ENCODE results near the gene FOXB1. TPM values are rescaled to one million over a fixed set of nuclear protein-coding genes. Genes with fewer than 3 reads are reported as not detected.
A peak's percentile ranks its signal among the peaks of the same experiment; 100 is the strongest.

The FOXB1 gene
- total RNA-seq: not detected in 2 replicates
- long read RNA-seq: 0 reads

DNA sequence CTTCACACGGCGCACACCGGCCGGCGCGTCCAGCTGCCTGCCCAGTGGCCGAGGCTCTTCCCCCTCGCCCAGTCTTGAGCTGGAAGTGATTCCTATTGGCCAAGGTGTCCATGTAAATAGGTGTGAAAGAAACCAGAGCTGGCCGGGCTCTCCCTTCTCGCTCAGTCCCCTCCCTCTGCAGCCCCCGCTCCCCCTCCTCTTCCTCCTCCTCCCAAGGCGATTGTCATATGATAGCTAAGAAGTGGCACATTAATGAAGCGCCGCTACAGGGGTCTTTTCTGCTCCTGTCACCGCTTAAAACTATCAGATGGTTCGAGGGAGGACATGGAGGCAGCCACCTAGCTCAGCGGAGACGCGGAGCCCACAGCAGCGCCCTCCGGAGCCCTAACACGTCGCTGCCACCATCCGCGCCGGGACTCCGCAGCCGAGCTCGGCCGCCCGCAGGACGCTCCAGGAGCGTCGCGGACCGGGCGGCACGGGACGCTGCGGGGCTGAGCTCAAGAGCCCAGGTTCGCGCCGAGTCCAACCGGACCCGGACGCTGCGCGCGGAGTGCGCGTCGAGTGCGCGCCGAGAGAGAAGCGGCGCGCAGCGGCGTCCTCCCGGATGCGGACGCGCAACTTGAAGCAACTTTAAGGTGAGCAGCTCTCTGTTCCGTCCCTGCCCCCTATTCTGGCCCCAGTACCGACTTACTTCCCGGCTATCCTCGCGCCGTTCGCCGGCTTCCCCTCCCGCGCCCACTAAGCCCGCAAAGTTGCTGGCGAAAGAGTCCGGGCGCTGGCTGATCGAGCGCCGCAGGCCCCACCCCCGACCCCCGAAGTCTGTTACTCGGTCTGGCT is at the start of gene FOXB1:
FOXB1 (plus strand) TSS at position 303 of the 837 bp plus-strand sequence. CDS start 653 bp downstream, outside the sequence.
- Mint-ChIP-seq H3K9me3 (ENCODE audit: unreplicated experiment) (no peaks in the 10 kb centered on the region), H3K4me3 (ENCODE audit: unreplicated experiment) (peak within 1 kb of the TSS; percentile 76), H3K36me3 (ENCODE audit: unreplicated experiment) (peaks cover 2% of the 10 kb centered on the region), H3K4me1 (ENCODE audit: unreplicated experiment) (peaks cover 29% of the 10 kb centered on the region), H3K27me3 (ENCODE audit: unreplicated experiment) (peaks cover 92% of the 10 kb centered on the region), H3K27ac (ENCODE audit: unreplicated experiment) (no peak within 1 kb of the TSS)
- no peak for DNase-seq (ENCODE audit: extremely low spot score, unreplicated experiment)
- TF ChIP-seq, protein P1, sequence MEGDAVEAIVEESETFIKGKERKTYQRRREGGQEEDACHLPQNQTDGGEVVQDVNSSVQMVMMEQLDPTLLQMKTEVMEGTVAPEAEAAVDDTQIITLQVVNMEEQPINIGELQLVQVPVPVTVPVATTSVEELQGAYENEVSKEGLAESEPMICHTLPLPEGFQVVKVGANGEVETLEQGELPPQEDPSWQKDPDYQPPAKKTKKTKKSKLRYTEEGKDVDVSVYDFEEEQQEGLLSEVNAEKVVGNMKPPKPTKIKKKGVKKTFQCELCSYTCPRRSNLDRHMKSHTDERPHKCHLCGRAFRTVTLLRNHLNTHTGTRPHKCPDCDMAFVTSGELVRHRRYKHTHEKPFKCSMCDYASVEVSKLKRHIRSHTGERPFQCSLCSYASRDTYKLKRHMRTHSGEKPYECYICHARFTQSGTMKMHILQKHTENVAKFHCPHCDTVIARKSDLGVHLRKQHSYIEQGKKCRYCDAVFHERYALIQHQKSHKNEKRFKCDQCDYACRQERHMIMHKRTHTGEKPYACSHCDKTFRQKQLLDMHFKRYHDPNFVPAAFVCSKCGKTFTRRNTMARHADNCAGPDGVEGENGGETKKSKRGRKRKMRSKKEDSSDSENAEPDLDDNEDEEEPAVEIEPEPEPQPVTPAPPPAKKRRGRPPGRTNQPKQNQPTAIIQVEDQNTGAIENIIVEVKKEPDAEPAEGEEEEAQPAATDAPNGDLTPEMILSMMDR (IDR thresholded peaks at IDR 0.05): no peak

DNA sequence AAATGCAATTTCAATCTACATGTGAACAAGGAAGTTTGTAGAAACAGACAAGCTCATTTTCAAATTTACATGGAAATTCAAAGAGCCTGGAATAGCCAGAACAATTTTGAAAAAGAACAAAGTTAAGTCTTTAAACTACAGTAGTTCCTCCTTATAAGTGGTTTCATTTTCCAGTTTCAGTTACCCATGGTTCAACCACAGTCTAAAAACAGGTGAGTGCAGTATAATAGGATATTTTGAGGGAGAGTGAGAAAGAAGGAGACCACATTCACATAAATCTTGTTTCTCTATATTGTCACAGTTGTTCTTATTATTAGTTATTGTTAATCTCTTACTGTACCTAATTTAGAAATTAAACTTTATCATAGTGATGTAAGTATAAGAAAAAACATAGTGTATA is 45.8 kb upstream of the FOXB1 start:
- Mint-ChIP-seq H3K36me3 (ENCODE audit: unreplicated experiment) (no peaks in the 10 kb centered on the region), H3K27me3 (ENCODE audit: unreplicated experiment) (peaks cover 2% of the 10 kb centered on the region), H3K27ac (ENCODE audit: unreplicated experiment) (no peak overlapping the region), H3K9me3 (ENCODE audit: unreplicated experiment) (peaks cover 17% of the 10 kb centered on the region), H3K4me3 (ENCODE audit: unreplicated experiment) (no peak overlapping the region), H3K4me1 (ENCODE audit: unreplicated experiment) (no peaks in the 10 kb centered on the region)
- TF ChIP-seq, protein P1 (IDR thresholded peaks at IDR 0.05): no peak
- no peak for DNase-seq (ENCODE audit: extremely low spot score, unreplicated experiment)

DNA sequence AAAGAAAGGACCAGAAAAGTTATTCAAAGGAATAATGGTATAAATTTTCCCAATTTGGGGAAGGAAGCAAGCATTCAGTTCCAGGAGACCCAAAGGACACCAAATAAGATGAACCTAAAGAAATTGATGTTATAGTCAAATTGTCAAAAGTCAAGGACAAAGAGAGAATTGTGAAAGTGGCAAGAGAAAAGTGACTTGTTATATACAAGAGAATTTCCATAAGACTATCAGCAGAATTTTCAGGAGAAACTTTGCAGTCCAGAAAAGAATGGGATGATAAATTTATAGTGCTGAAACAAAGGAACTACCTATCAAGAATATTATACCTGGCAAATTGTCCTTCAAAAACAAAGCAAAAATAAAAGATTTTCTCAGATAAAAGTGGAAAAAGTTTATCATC is 43.8 kb upstream of the FOXB1 start:
- peaks cover 24% of the 10 kb centered on the region for H3K9me3 Mint-ChIP-seq (ENCODE audit: unreplicated experiment)
- peaks cover 2% of the 10 kb centered on the region for H3K27me3 Mint-ChIP-seq (ENCODE audit: unreplicated experiment)
- no peak overlapping the region for H3K4me3 Mint-ChIP-seq (ENCODE audit: unreplicated experiment)
- no peaks in the 10 kb centered on the region for H3K36me3 Mint-ChIP-seq (ENCODE audit: unreplicated experiment)
- no peak overlapping the region for H3K27ac Mint-ChIP-seq (ENCODE audit: unreplicated experiment)
- no peak for DNase-seq (ENCODE audit: extremely low spot score, unreplicated experiment)
- H3K4me1 Mint-ChIP-seq (ENCODE audit: unreplicated experiment): no peaks in the 10 kb centered on the region
- TF ChIP-seq, protein P1 (IDR thresholded peaks at IDR 0.05): no peak

DNA sequence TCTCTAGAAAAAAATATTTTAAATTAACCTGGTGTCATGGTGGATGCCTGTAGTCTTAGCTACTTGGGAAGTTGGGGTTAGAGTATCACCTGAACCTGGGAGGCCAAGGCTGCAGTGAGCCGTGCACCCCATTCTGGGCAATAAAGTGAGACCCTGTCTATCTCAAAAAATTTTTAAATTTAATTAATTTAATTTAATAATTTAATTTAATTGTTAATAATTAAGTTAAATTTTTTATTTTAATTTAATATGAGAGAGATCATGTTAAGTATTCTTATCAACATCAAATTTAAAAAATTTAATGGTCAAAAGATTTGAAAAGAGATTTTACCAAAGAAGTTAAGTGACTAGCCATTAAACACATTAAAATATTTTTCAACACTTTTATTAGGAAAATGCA is 40.8 kb upstream of the FOXB1 start:
- H3K27me3 Mint-ChIP-seq (ENCODE audit: unreplicated experiment): no peaks in the 10 kb centered on the region
- H3K27ac Mint-ChIP-seq (ENCODE audit: unreplicated experiment): no peak overlapping the region
- TF ChIP-seq, protein P1 (IDR thresholded peaks at IDR 0.05): no peak
- no peak for DNase-seq (ENCODE audit: extremely low spot score, unreplicated experiment)
- no peak overlapping the region for H3K4me3 Mint-ChIP-seq (ENCODE audit: unreplicated experiment)
- H3K9me3 Mint-ChIP-seq (ENCODE audit: unreplicated experiment): peaks cover 24% of the 10 kb centered on the region
- no peaks in the 10 kb centered on the region for H3K4me1 Mint-ChIP-seq (ENCODE audit: unreplicated experiment)
- no peaks in the 10 kb centered on the region for H3K36me3 Mint-ChIP-seq (ENCODE audit: unreplicated experiment)

DNA sequence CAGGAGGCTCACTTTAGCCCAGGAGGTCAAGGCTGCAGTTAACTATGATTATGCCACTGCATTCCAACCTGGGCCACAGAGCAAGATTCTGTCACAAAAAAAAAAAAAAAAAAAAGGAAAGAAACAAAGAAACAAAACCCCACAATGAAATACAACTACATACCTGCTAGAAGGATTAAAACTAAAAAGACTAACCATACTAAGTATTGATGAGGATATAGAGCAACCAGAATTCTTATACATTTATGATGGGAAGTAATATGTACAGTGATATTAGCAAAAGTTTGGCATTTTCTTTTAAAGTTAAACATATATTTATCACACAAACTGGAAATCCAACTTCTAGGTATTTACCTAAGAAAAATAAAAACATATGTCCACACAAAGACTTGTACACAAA is 40.2 kb upstream of the FOXB1 start:
- H3K4me3 Mint-ChIP-seq (ENCODE audit: unreplicated experiment): no peak overlapping the region
- H3K27me3 Mint-ChIP-seq (ENCODE audit: unreplicated experiment): no peaks in the 10 kb centered on the region
- TF ChIP-seq, protein P1 (IDR thresholded peaks at IDR 0.05): no peak
- no peaks in the 10 kb centered on the region for H3K4me1 Mint-ChIP-seq (ENCODE audit: unreplicated experiment)
- no peak overlapping the region for H3K27ac Mint-ChIP-seq (ENCODE audit: unreplicated experiment)
- peaks cover 24% of the 10 kb centered on the region for H3K9me3 Mint-ChIP-seq (ENCODE audit: unreplicated experiment)
- DNase-seq (ENCODE audit: extremely low spot score, unreplicated experiment): no peak
- H3K36me3 Mint-ChIP-seq (ENCODE audit: unreplicated experiment): no peaks in the 10 kb centered on the region
